Measurements from ENCODE around the gene CDC42BPA. TPM values are rescaled to one million over a fixed set of nuclear protein-coding genes. Genes with fewer than 3 reads are reported as not detected.
A peak's percentile ranks its signal among the peaks of the same experiment; 100 is the strongest.

Gene CDC42BPA
- total and polyA plus RNA-seq, 9 of the 15 experiments (the other 6 are each of a cell fraction or from before 2014, with no cell fraction given), result 8.0 to 77.5 (median 52.1) TPM

- no peaks in the 10 kb centered on the region for H3K27me3 ChIP-seq (ENCODE audit: control insufficient read depth in 2 of 2, insufficient read depth in 2 of 2, low read length in 2 of 2)
- ChIA-PET CTCF (ENCODE audit: low intra/inter-chr PET ratio) (no interaction called here), POLR2A (interaction anchor here (0.6 to 1.5 kb wide), 4 partner anchors 14 to 300 kb away, joined by 3 read pairs; no protein-coding TSS in a partner anchor)
- H3K9me3 ChIP-seq (replicated peaks; ENCODE audit: control insufficient read depth, insufficient read depth, low read depth, low read length), result no peaks in the 10 kb centered on the region
- FAIRE-seq, result no peak
- 95% methylated on average over 30 of the region's 31 CpGs for WGBS (ENCODE audit: insufficient coverage, low coverage, missing lambda C conversion rate)
- no peak for ATAC-seq
- H3K4me3 ChIP-seq, result no peak overlapping the region
- H3K27ac ChIP-seq (ENCODE audit: extremely low read depth, low read depth, low read length), result no peak overlapping the region
- H3K9me1 ChIP-seq (ENCODE audit: control insufficient read depth, insufficient read depth, low read length), result peaks cover 4% of the 10 kb centered on the region
- H2AFZ ChIP-seq (ENCODE audit: low read depth, low read length), result no peak overlapping the region
- H3K4me2 ChIP-seq (ENCODE audit: insufficient read depth, low read length), result no peak overlapping the region
- peaks cover 30% of the 10 kb centered on the region for H3K36me3 ChIP-seq (ENCODE audit: control insufficient read depth, insufficient read depth, low read length)
- in situ Hi-C loops (cut with MboI) (no loop called here), intact Hi-C loops (cut with micrococcal nuclease) (no loop called here)
- no peaks in the 10 kb centered on the region for H3K79me2 ChIP-seq (ENCODE audit: control insufficient read depth, insufficient read depth, low read length)
- BruUV-seq (replicated peaks), result no TSS peak
- H3K4me1 ChIP-seq (replicated peaks in 1 of 2; ENCODE audit: control insufficient read depth in 2 of 2, insufficient read depth in 2 of 2, low read length in 2 of 2), result peaks cover 0 to 56% of the 10 kb centered on the region in 2 experiments; a peak in 2 of 5 replicates
- DNase-seq (ENCODE audit: extremely low read depth in 1 of 4, low spot score in 3 of 4), result no peak
- H3K9ac ChIP-seq (ENCODE audit: insufficient read depth in 1 of 2, low read depth in 2 of 2, low read length in 2 of 2), result peak overlapping the region in 1 of 2 experiments; percentile 17; a peak in 1 of 4 replicates
- H4K20me1 ChIP-seq (replicated peaks; ENCODE audit: control insufficient read depth, insufficient read depth, low read length), result no peaks in the 10 kb centered on the region
- no peak for TF ChIP-seq TEAD2 (tag; IDR thresholded peaks at IDR 0.05)
- peak; percentile 78 for TF ChIP-seq POLR2G (IDR thresholded peaks at IDR 0.05; ENCODE audit: low read depth, low read length)
- no peak for TF ChIP-seq CHD7 (IDR thresholded peaks at IDR 0.05; ENCODE audit: low read depth, low read length)
- no peak for TF ChIP-seq COPS2 (conservative IDR thresholded peaks at IDR 0.05)
- no peak for TF ChIP-seq MIER1 (IDR thresholded peaks at IDR 0.05; ENCODE audit: low read depth)
- TF ChIP-seq ZNF740 (CRISPR knock-in tag; IDR thresholded peaks at IDR 0.05), result no peak
- TF ChIP-seq ZNF740 (tag; IDR thresholded peaks at IDR 0.05), result no peak
These were observed 335.7 kb downstream of the CDC42BPA start for GRCh38 chr1:226982451-226983177.
